Sigmoid colon (tissue), 7 donors: ENCODE results near the gene RIC1. TPM values are rescaled to one million over a fixed set of nuclear protein-coding genes. Genes with fewer than 3 reads are reported as not detected.

Source experiments
- DNase-seq: peaks from one replicate; pipeline ENCODE4 v3.0.0-alpha.2; 2019
- H3K27ac ChIP-seq, 4 donors: fragments of 200-600 bp; sonication (generic); one replicate each; pipeline ENCODE4 v1.5.1; 2016 to 2019; ENCODE audit warnings: mild to moderate bottlenecking in 1 of 4
- H3K27me3 ChIP-seq, 3 donors: fragments of 200-600 bp; sonication (generic); one replicate each; pipeline ENCODE4 v1.5.1; 2019; ENCODE audit warnings: mild to moderate bottlenecking in 1 of 3
- H3K36me3 ChIP-seq, 4 donors: fragments of 200-600 bp; sonication (generic); one replicate each; pipeline ENCODE4 v1.5.1; 2016 to 2019
- H3K4me1 ChIP-seq, 4 donors: fragments of 200-600 bp; sonication (generic); one replicate each; pipeline ENCODE4 v1.5.1; 2017 to 2019
- H3K4me3 ChIP-seq, 4 donors: fragments of 200-600 bp; sonication (generic); one replicate each; pipeline ENCODE4 v1.5.1; 2017 to 2019; ENCODE audit warnings: mild to moderate bottlenecking in 2 of 4, moderate library complexity in 1 of 4
- H3K9me3 ChIP-seq, 4 donors: fragments of 200-600 bp in 3 of 4; sonication (generic) in 3 of 4; one replicate each; pipeline versions ENCODE4 v1.5.1 to v1.6.1; 2013 to 2019
- CTCF ChIP-seq, 4 experiments: fragments of 450-650 bp in 3 of 4; fragments of 200-600 bp in 1 of 4; IDR thresholded peaks; one replicate each; pipeline ENCODE4 v1.5.1; 2016 to 2019; ENCODE audit warnings: antibody characterized with exemption in 4 of 4, mild to moderate bottlenecking in 3 of 4, moderate library complexity in 2 of 4
- EP300 ChIP-seq, 4 donors: sonication (generic); formaldehyde crosslinking; IDR thresholded peaks; one replicate each; pipeline ENCODE4 v1.6.1; 2017; ENCODE audit warnings: antibody characterized with exemption in 4 of 4
- POLR2A ChIP-seq, 2 donors: fragments of 450-650 bp; IDR thresholded peaks; one replicate each; pipeline ENCODE4 v1.6.1; 2016; ENCODE audit warnings: antibody characterized with exemption in 2 of 2, mild to moderate bottlenecking in 2 of 2, moderate library complexity in 2 of 2
- POLR2AphosphoS5 ChIP-seq, 4 donors: sonication (generic); formaldehyde crosslinking; IDR thresholded peaks; one replicate each; pipeline ENCODE4 v1.6.1; 2017; ENCODE audit warnings: antibody characterized with exemption in 4 of 4
- WGBS, 2 donors: extraction: QIAGEN DNeasy Blood & Tissue Kit; methylation state at CpG; one replicate each; pipeline ENCODE4 v1.1.7; 2013; 5-methylcytosine and 5-hydroxymethylcytosine counted together
- intact Hi-C: fragments of 100-400 bp; cut with DNase I; formaldehyde crosslinking; loops from one replicate; pipeline ENCODE4 v1.15.1; 2023
- polyA plus RNA-seq, 3 donors: library from polyadenylated mRNA; stranded (reverse); fragments of 200-250 nt; gene quantifications; one replicate each; pipeline ENCODE4 v1.2.3, GENCODE V29; 2013
- total RNA-seq, 4 donors: library from RNA; depleted of rRNA; stranded (reverse); fragments of >200 nt; gene quantifications; one replicate each; pipeline ENCODE4 v1.1.0, GENCODE V29; 2016
- donor health status: healthy with polysubstance abuse.
- donor health status: Bipolar disorder and iron deficiency.
- donor health status: healthy.

RIC1 gene
- total and polyA plus RNA-seq, 7 donors, result 3.0 to 44.3 (median 29.1) TPM

DNA sequence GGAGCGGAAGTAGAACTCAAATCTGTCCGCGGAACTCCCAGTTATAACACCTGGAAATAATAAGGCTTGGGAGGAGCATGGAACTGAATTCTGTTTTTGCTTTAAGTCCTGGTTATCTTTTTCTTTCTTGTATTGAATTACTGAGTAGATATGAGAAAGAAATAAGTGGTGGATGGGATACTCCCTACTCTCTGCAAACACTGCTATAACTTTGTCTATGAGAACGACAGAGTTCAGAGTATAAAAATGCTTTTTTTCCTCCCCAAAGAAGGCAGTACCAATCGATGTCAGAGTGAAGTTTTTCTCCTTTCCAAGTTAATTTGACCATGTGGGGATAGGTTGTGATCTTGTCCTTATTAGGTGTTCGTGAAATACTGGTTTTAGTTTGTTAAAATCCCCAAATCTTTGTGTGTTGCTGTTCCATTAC is 1.2 kb downstream of the RIC1 start:
- Histone ChIP-seq H3K27ac (peak overlapping the region; percentile 92 to 98 (median 98)), H3K9me3 (no peaks in the 10 kb centered on the region), H3K27me3 (no peaks in the 10 kb centered on the region), H3K4me1 (peaks cover 0 to 62% (median 42%) of the 10 kb centered on the region in 4 donors), H3K4me3 (peak overlapping the region; percentile 55 to 90 (median 88)), H3K36me3 (no peaks in the 10 kb centered on the region)
- TF ChIP-seq POLR2AphosphoS5 (IDR thresholded peaks at IDR 0.05), result no peak
- TF ChIP-seq CTCF (IDR thresholded peaks at IDR 0.05), result no peak
- TF ChIP-seq EP300 (IDR thresholded peaks at IDR 0.05), result no peak
- no peak for TF ChIP-seq POLR2A (IDR thresholded peaks at IDR 0.05)
- 1 to 2% methylated on average over 6 of the region's 6 CpGs for WGBS, 2 donors
- intact Hi-C loops, result loop anchor here (10.0 kb wide), 1 partner anchor 85 kb away; no protein-coding TSS in a partner anchor
- no peak for DNase-seq

GRCh38 chr9:5631026-5631425 is 2.1 kb downstream of the RIC1 start:
- H3K27me3 ChIP-seq, result no peaks in the 10 kb centered on the region
- peaks cover 0 to 54% (median 41%) of the 10 kb centered on the region in 4 donors for H3K4me1 ChIP-seq
- 78 to 79% methylated on average over 1 of the region's 1 CpG for WGBS, 2 donors
- intact Hi-C loops, result loop anchor here (10.0 kb wide), 1 partner anchor 84 kb away; no protein-coding TSS in a partner anchor
- H3K27ac ChIP-seq, result no peak overlapping the region
- H3K9me3 ChIP-seq, result no peaks in the 10 kb centered on the region
- peak overlapping the region in 2 of 4 donors; percentile 55 to 86 for H3K4me3 ChIP-seq
- no peak for TF ChIP-seq CTCF (IDR thresholded peaks at IDR 0.05)
- no peak for TF ChIP-seq EP300 (IDR thresholded peaks at IDR 0.05)
- TF ChIP-seq POLR2A (IDR thresholded peaks at IDR 0.05), result no peak
- TF ChIP-seq POLR2AphosphoS5 (IDR thresholded peaks at IDR 0.05), result no peak
- DNase-seq, result no peak
- H3K36me3 ChIP-seq, result no peaks in the 10 kb centered on the region

- no peak overlapping the region for H3K4me3 ChIP-seq
- no peaks in the 10 kb centered on the region for H3K27me3 ChIP-seq
- H3K36me3 ChIP-seq, result no peaks in the 10 kb centered on the region
- TF ChIP-seq CTCF (IDR thresholded peaks at IDR 0.05) (no peak), POLR2AphosphoS5 (IDR thresholded peaks at IDR 0.05) (no peak), POLR2A (IDR thresholded peaks at IDR 0.05) (no peak), EP300 (IDR thresholded peaks at IDR 0.05) (no peak)
- 81 to 87% methylated on average over 3 of the region's 3 CpGs for WGBS, 2 donors
- no peak for DNase-seq
- peaks cover 0 to 38% (median 27%) of the 10 kb centered on the region in 4 donors for H3K4me1 ChIP-seq
- no peaks in the 10 kb centered on the region for H3K9me3 ChIP-seq
- H3K27ac ChIP-seq, result no peak overlapping the region
- intact Hi-C loops, result loop anchor here (10.0 kb wide), 1 partner anchor 82 kb away; no protein-coding TSS in a partner anchor
Measured at GRCh38 chr9:5632540-5632939, 3.6 kb downstream of the RIC1 start.

DNA sequence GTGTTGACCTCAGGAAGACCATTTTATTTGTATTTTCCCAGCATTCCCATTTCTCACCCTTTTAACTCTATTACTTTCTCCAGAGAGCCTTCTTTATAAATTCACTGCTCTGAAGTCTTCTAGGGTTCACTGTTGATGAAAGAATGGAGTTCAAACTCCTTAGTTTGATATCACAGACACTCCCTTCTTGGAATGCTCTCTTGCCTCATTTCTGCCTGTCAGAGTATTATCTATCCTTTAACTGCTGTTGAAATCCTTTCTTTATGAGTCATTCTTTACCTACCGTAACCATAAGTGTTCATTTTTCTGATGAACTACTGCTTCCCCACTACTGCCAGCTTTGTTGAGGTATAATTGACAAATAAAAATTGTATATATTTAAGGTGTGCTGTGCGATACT is 4.3 kb downstream of the RIC1 start:
- 34 to 73% methylated on average over 2 of the region's 2 CpGs for WGBS, 2 donors
- H3K4me3 ChIP-seq, result no peak overlapping the region
- H3K27ac ChIP-seq, result no peak overlapping the region
- no peaks in the 10 kb centered on the region for H3K27me3 ChIP-seq
- H3K36me3 ChIP-seq, result no peaks in the 10 kb centered on the region
- intact Hi-C loops, result loop anchor here (10.0 kb wide), 1 partner anchor 82 kb away; no protein-coding TSS in a partner anchor
- H3K9me3 ChIP-seq, result no peaks in the 10 kb centered on the region
- TF ChIP-seq POLR2A (IDR thresholded peaks at IDR 0.05) (no peak), CTCF (IDR thresholded peaks at IDR 0.05) (no peak), EP300 (IDR thresholded peaks at IDR 0.05) (no peak), POLR2AphosphoS5 (IDR thresholded peaks at IDR 0.05) (no peak)
- H3K4me1 ChIP-seq, result peaks cover 0 to 31% (median 21%) of the 10 kb centered on the region in 4 donors
- no peak for DNase-seq

DNA sequence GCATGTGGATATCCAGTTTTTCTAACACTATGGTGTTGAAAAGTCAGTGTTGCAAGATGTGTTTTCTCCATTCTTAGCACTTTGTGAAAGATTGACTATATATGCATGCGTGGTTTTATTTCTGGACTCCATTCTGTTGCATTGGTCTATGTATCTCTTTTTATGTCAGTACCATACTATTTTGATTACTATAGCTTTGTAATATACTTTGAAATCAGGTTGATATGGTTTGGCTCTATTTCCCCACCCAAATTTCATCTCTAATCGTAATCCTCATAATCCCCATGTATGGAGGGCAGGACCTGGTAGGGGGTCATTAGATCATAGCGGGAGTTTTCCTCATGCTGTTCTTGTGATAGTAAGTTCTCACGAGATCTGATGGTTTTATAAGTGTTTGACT is 6.5 kb downstream of the RIC1 start:
- H3K9me3 ChIP-seq, result no peaks in the 10 kb centered on the region
- DNase-seq, result no peak
- no peaks in the 10 kb centered on the region for H3K27me3 ChIP-seq
- 97 to 98% methylated on average over 4 of the region's 4 CpGs for WGBS, 2 donors
- H3K4me3 ChIP-seq, result no peak overlapping the region
- peaks cover 0 to 29% (median 19%) of the 10 kb centered on the region in 4 donors for H3K4me1 ChIP-seq
- H3K27ac ChIP-seq, result no peak overlapping the region
- intact Hi-C loops, result loop anchor here (10.0 kb wide), 1 partner anchor 79 kb away; no protein-coding TSS in a partner anchor
- H3K36me3 ChIP-seq, result no peaks in the 10 kb centered on the region
- TF ChIP-seq POLR2A (IDR thresholded peaks at IDR 0.05), result no peak
- no peak for TF ChIP-seq CTCF (IDR thresholded peaks at IDR 0.05)
- no peak for TF ChIP-seq EP300 (IDR thresholded peaks at IDR 0.05)
- no peak for TF ChIP-seq POLR2AphosphoS5 (IDR thresholded peaks at IDR 0.05)
